ENCODE results near the gene C15orf39.

Gene C15orf39

GRCh38 chr15:75232252-75232813 is 30.7 kb downstream of the C15orf39 start:
- H2AFZ ChIP-seq (ENCODE audit: low read length): no peak overlapping the region
- H4K20me1 ChIP-seq (ENCODE audit: insufficient read depth, low read length): no peaks in the 10 kb centered on the region
- H3K27ac ChIP-seq (ENCODE audit: low read depth, low read length, poor library complexity, severe bottlenecking): no peak overlapping the region
- no peaks in the 10 kb centered on the region for H3K79me2 ChIP-seq (ENCODE audit: insufficient read depth, low read length)
- H3K9ac ChIP-seq (ENCODE audit: low read length): no peak overlapping the region
- H3K27me3 ChIP-seq (ENCODE audit: insufficient read depth, low read length): no peaks in the 10 kb centered on the region; the same call in 1 of the 2 replicates
- H3K9me2 ChIP-seq (ENCODE audit: low read depth, low read length): no peaks in the 10 kb centered on the region
- no peak overlapping the region for H3K4me3 ChIP-seq (ENCODE audit: low read depth, low read length, poor library complexity, severe bottlenecking)
- no peaks in the 10 kb centered on the region for H3K36me3 ChIP-seq (ENCODE audit: insufficient read depth, low read length)
- TF ChIP-seq EZH2 (IDR thresholded peaks at IDR 0.05; ENCODE audit: borderline replicate concordance, low read length): no peak
- TF ChIP-seq, protein P1, sequence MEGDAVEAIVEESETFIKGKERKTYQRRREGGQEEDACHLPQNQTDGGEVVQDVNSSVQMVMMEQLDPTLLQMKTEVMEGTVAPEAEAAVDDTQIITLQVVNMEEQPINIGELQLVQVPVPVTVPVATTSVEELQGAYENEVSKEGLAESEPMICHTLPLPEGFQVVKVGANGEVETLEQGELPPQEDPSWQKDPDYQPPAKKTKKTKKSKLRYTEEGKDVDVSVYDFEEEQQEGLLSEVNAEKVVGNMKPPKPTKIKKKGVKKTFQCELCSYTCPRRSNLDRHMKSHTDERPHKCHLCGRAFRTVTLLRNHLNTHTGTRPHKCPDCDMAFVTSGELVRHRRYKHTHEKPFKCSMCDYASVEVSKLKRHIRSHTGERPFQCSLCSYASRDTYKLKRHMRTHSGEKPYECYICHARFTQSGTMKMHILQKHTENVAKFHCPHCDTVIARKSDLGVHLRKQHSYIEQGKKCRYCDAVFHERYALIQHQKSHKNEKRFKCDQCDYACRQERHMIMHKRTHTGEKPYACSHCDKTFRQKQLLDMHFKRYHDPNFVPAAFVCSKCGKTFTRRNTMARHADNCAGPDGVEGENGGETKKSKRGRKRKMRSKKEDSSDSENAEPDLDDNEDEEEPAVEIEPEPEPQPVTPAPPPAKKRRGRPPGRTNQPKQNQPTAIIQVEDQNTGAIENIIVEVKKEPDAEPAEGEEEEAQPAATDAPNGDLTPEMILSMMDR (IDR thresholded peaks at IDR 0.05; ENCODE audit: low read length): no peak
- H3K4me1 ChIP-seq (ENCODE audit: insufficient read depth, low read length, severe bottlenecking): no peaks in the 10 kb centered on the region
- no peaks in the 10 kb centered on the region for H3K9me3 ChIP-seq (ENCODE audit: low read length)
- no peaks in the 10 kb centered on the region for H3F3A ChIP-seq (ENCODE audit: insufficient read depth, low read length)
- no peak overlapping the region for H3K4me2 ChIP-seq (ENCODE audit: low read length)

DNA sequence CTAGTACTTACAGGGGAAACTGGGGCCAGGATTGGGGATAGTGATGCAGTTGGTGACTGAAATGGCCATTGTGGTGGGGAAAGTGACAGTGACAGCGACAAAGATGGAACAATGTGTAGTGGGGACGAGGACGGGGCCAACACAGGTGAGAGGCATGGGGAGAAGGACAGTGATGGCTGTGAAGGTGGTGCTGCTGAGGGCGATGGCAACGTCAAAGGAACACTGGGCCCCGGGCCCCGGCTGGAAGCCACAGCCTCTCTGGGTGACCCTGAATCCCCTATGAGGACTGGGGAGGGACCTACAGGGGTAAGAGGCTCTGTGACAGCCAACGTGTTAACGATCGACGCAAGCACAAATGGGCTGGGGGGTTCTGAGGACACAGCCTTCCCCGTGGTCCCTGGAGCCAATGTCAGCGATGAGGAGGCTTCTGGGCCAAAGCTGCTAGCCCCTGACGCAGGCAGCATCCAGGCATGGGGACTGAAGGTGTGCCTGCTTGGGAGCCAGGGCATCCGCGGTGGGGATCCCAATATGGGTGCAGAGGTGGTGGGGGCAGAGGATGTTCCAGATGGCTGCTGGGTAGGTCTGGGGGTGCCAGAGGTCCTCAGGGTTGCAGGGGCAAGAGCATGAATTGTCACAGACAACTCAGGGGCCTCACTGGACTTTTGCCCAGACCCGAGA is 31.3 kb downstream of the C15orf39 start:
- no peak for TF ChIP-seq EZH2 (IDR thresholded peaks at IDR 0.05; ENCODE audit: borderline replicate concordance, low read length)
- TF ChIP-seq, protein P1 (IDR thresholded peaks at IDR 0.05; ENCODE audit: low read length): no peak

GRCh38 chr15:75233504-75234190 is 32.0 kb downstream of the C15orf39 start:
- no peak overlapping the region for H3K27ac ChIP-seq (ENCODE audit: low read depth, low read length, poor library complexity, severe bottlenecking)
- no peaks in the 10 kb centered on the region for H3K9me2 ChIP-seq (ENCODE audit: low read depth, low read length)
- no peaks in the 10 kb centered on the region for H3K36me3 ChIP-seq (ENCODE audit: insufficient read depth, low read length)
- no peaks in the 10 kb centered on the region; the same call in 1 of the 2 replicates for H3K27me3 ChIP-seq (ENCODE audit: insufficient read depth, low read length)
- H2AFZ ChIP-seq (ENCODE audit: low read length): no peak overlapping the region
- TF ChIP-seq, protein P1 (IDR thresholded peaks at IDR 0.05; ENCODE audit: low read length): no peak
- no peak for TF ChIP-seq EZH2 (IDR thresholded peaks at IDR 0.05; ENCODE audit: borderline replicate concordance, low read length)
- no peaks in the 10 kb centered on the region for H4K20me1 ChIP-seq (ENCODE audit: insufficient read depth, low read length)
- no peaks in the 10 kb centered on the region for H3K9me3 ChIP-seq (ENCODE audit: low read length)
- no peak overlapping the region for H3K9ac ChIP-seq (ENCODE audit: low read length)
- H3K4me2 ChIP-seq (ENCODE audit: low read length): no peak overlapping the region
- H3F3A ChIP-seq (ENCODE audit: insufficient read depth, low read length): no peaks in the 10 kb centered on the region
- no peak overlapping the region for H3K4me3 ChIP-seq (ENCODE audit: low read depth, low read length, poor library complexity, severe bottlenecking)
- H3K4me1 ChIP-seq (ENCODE audit: insufficient read depth, low read length, severe bottlenecking): no peaks in the 10 kb centered on the region
- no peaks in the 10 kb centered on the region for H3K79me2 ChIP-seq (ENCODE audit: insufficient read depth, low read length)

More for the DNA sequence above, 31.3 kb downstream of the C15orf39 start:
- Histone ChIP-seq H3K4me3 (ENCODE audit: low read depth, low read length, poor library complexity, severe bottlenecking) (no peak overlapping the region), H3K27me3 (ENCODE audit: insufficient read depth, low read length) (no peaks in the 10 kb centered on the region; the same call in 1 of the 2 replicates), H3K4me2 (ENCODE audit: low read length) (no peak overlapping the region), H3K9ac (ENCODE audit: low read length) (no peak overlapping the region), H3K9me2 (ENCODE audit: low read depth, low read length) (no peaks in the 10 kb centered on the region), H3K9me3 (ENCODE audit: low read length) (no peaks in the 10 kb centered on the region), H2AFZ (ENCODE audit: low read length) (no peak overlapping the region), H3F3A (ENCODE audit: insufficient read depth, low read length) (no peaks in the 10 kb centered on the region), H4K20me1 (ENCODE audit: insufficient read depth, low read length) (no peaks in the 10 kb centered on the region), H3K27ac (ENCODE audit: low read depth, low read length, poor library complexity, severe bottlenecking) (no peak overlapping the region), H3K4me1 (ENCODE audit: insufficient read depth, low read length, severe bottlenecking) (no peaks in the 10 kb centered on the region), H3K79me2 (ENCODE audit: insufficient read depth, low read length) (no peaks in the 10 kb centered on the region), H3K36me3 (ENCODE audit: insufficient read depth, low read length) (no peaks in the 10 kb centered on the region)

Measured in OCI-LY1 (cell line).